ENCODE results near the gene PARVG. TPM values are rescaled to one million over a fixed set of nuclear protein-coding genes. Genes with fewer than 3 reads are reported as not detected.

PARVG gene
- total RNA-seq, 1 donor from 2014 or later: 0.27 TPM

GRCh38 chr22:44243761-44244160 is 63.0 kb downstream of the PARVG start:
- Mint-ChIP-seq H3K27me3 (ENCODE audit: low read depth) (peaks cover 48% of the 10 kb centered on the region), H3K36me3 (ENCODE audit: low read depth) (peaks cover 19% of the 10 kb centered on the region), H3K4me3 (ENCODE audit: unreplicated experiment) (no peak overlapping the region), H3K4me1 (ENCODE audit: low read depth) (no peaks in the 10 kb centered on the region), H3K9me3 (ENCODE audit: low read depth) (peaks cover 8% of the 10 kb centered on the region), H3K27ac (ENCODE audit: unreplicated experiment) (no peak overlapping the region)
- no peak for DNase-seq (ENCODE audit: low spot score)
- TF ChIP-seq, protein P1, sequence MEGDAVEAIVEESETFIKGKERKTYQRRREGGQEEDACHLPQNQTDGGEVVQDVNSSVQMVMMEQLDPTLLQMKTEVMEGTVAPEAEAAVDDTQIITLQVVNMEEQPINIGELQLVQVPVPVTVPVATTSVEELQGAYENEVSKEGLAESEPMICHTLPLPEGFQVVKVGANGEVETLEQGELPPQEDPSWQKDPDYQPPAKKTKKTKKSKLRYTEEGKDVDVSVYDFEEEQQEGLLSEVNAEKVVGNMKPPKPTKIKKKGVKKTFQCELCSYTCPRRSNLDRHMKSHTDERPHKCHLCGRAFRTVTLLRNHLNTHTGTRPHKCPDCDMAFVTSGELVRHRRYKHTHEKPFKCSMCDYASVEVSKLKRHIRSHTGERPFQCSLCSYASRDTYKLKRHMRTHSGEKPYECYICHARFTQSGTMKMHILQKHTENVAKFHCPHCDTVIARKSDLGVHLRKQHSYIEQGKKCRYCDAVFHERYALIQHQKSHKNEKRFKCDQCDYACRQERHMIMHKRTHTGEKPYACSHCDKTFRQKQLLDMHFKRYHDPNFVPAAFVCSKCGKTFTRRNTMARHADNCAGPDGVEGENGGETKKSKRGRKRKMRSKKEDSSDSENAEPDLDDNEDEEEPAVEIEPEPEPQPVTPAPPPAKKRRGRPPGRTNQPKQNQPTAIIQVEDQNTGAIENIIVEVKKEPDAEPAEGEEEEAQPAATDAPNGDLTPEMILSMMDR (IDR thresholded peaks at IDR 0.05): no peak

- Mint-ChIP-seq H3K27me3 (ENCODE audit: low read depth) (peaks cover 44% of the 10 kb centered on the region), H3K36me3 (ENCODE audit: low read depth) (peaks cover 21% of the 10 kb centered on the region), H3K9me3 (ENCODE audit: low read depth) (peaks cover 3% of the 10 kb centered on the region), H3K4me1 (ENCODE audit: low read depth) (no peaks in the 10 kb centered on the region), H3K27ac (ENCODE audit: unreplicated experiment) (no peak overlapping the region), H3K4me3 (ENCODE audit: unreplicated experiment) (no peak overlapping the region)
- TF ChIP-seq, protein P1 (IDR thresholded peaks at IDR 0.05): no peak
- no peak for DNase-seq (ENCODE audit: low spot score)
These were observed 63.6 kb downstream of the PARVG start for GRCh38 chr22:44244265-44244822.

- Mint-ChIP-seq H3K27me3 (ENCODE audit: low read depth) (peaks cover 39% of the 10 kb centered on the region), H3K4me1 (ENCODE audit: low read depth) (no peaks in the 10 kb centered on the region), H3K9me3 (ENCODE audit: low read depth) (peaks cover 13% of the 10 kb centered on the region), H3K4me3 (ENCODE audit: unreplicated experiment) (no peak overlapping the region), H3K27ac (ENCODE audit: unreplicated experiment) (no peak overlapping the region), H3K36me3 (ENCODE audit: low read depth) (peaks cover 28% of the 10 kb centered on the region)
- TF ChIP-seq, protein P1 (IDR thresholded peaks at IDR 0.05): no peak
- peak; percentile 58 for DNase-seq (ENCODE audit: low spot score)
These were observed 64.7 kb downstream of the PARVG start for GRCh38 chr22:44245438-44245837.

DNA sequence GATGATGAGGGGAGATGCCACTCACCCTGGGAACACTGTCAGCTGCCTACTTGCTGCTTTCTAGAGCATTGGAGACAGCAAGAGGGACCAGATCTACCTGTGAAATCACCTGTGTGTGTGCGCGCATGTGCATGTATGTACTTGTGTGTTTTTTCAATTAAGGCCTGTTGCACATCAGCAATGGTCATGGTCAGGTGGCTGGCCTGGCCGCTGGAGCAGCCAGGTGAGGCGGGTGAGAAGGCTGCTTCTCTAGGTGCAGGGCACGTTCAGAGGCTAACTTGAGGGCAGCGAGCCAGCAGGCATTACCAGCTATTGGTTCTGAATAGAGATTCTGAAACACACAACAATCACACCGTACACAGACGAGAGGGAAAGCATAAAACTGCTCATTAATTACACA is 65.1 kb downstream of the PARVG start:
- Mint-ChIP-seq H3K36me3 (ENCODE audit: low read depth) (peaks cover 29% of the 10 kb centered on the region), H3K9me3 (ENCODE audit: low read depth) (peaks cover 15% of the 10 kb centered on the region), H3K4me1 (ENCODE audit: low read depth) (no peaks in the 10 kb centered on the region), H3K27me3 (ENCODE audit: low read depth) (peaks cover 35% of the 10 kb centered on the region), H3K4me3 (ENCODE audit: unreplicated experiment) (no peak overlapping the region), H3K27ac (ENCODE audit: unreplicated experiment) (no peak overlapping the region)
- TF ChIP-seq, protein P1 (IDR thresholded peaks at IDR 0.05): no peak
- DNase-seq (ENCODE audit: low spot score): peak; percentile 28

- H3K4me3 Mint-ChIP-seq (ENCODE audit: unreplicated experiment): no peak overlapping the region
- H3K4me1 Mint-ChIP-seq (ENCODE audit: low read depth): no peaks in the 10 kb centered on the region
- no peak overlapping the region for H3K27ac Mint-ChIP-seq (ENCODE audit: unreplicated experiment)
- peaks cover 29% of the 10 kb centered on the region for H3K36me3 Mint-ChIP-seq (ENCODE audit: low read depth)
- H3K9me3 Mint-ChIP-seq (ENCODE audit: low read depth): peaks cover 17% of the 10 kb centered on the region
- TF ChIP-seq, protein P1 (IDR thresholded peaks at IDR 0.05): no peak
- no peak for DNase-seq (ENCODE audit: low spot score)
- H3K27me3 Mint-ChIP-seq (ENCODE audit: low read depth): peaks cover 29% of the 10 kb centered on the region
These were observed 66.0 kb downstream of the PARVG start for GRCh38 chr22:44246615-44247326.
